Choroid plexus epithelial cell (primary cell): Measurements from ENCODE around the gene RAB40B.

Experiments used
- DNase-seq: peaks from one replicate; pipeline ENCODE4 v3.0.0-alpha.2; 2010; ENCODE audit warnings: low read depth
- H3K4me3 ChIP-seq: 2 replicates; pipeline ENCODE4 v1.5.1; 2011; ENCODE audit warnings: low read depth, mild to moderate bottlenecking, control low read depth, low read length, moderate library complexity
- CTCF ChIP-seq: conservative IDR thresholded peaks from 2 replicates; pipeline ENCODE4 v1.5.1; 2011; ENCODE audit warnings: low read depth, mild to moderate bottlenecking, control low read depth, inconsistent platforms, low read length, moderate library complexity

The RAB40B gene

GRCh38 chr17:82709676-82710498, 11.4 kb upstream of the RAB40B start:
- H3K4me3 ChIP-seq = no peak overlapping the region
- no peak for DNase-seq
- no peak for TF ChIP-seq CTCF

GRCh38 chr17:82709024-82709675, 10.7 kb upstream of the RAB40B start:
- DNase-seq = no peak
- no peak overlapping the region for H3K4me3 ChIP-seq
- TF ChIP-seq CTCF = no peak

GRCh38 chr17:82705756-82706155, 7.3 kb upstream of the RAB40B start:
- DNase-seq = no peak
- no peak for TF ChIP-seq CTCF
- H3K4me3 ChIP-seq = no peak overlapping the region

GRCh38 chr17:82704886-82705285, 6.4 kb upstream of the RAB40B start:
- H3K4me3 ChIP-seq = no peak overlapping the region
- TF ChIP-seq CTCF = no peak
- DNase-seq = no peak

- H3K4me3 ChIP-seq = no peak overlapping the region
- TF ChIP-seq CTCF = no peak
- no peak for DNase-seq
These were observed 5.7 kb upstream of the RAB40B start for GRCh38 chr17:82703935-82704865.

GRCh38 chr17:82703036-82703745, 4.7 kb upstream of the RAB40B start:
- H3K4me3 ChIP-seq = no peak overlapping the region
- TF ChIP-seq CTCF = no peak
- no peak for DNase-seq
